ENCODE results near the gene EPN2.

The EPN2 gene

GRCh38 chr17:19380481-19381301 lies 143.5 kb downstream of the EPN2 start:
- H3K4me3 ChIP-seq (ENCODE audit: low read depth, low read length), result no peak overlapping the region
- no peak for DNase-seq (ENCODE audit: low read depth)
- TF ChIP-seq, protein P1, sequence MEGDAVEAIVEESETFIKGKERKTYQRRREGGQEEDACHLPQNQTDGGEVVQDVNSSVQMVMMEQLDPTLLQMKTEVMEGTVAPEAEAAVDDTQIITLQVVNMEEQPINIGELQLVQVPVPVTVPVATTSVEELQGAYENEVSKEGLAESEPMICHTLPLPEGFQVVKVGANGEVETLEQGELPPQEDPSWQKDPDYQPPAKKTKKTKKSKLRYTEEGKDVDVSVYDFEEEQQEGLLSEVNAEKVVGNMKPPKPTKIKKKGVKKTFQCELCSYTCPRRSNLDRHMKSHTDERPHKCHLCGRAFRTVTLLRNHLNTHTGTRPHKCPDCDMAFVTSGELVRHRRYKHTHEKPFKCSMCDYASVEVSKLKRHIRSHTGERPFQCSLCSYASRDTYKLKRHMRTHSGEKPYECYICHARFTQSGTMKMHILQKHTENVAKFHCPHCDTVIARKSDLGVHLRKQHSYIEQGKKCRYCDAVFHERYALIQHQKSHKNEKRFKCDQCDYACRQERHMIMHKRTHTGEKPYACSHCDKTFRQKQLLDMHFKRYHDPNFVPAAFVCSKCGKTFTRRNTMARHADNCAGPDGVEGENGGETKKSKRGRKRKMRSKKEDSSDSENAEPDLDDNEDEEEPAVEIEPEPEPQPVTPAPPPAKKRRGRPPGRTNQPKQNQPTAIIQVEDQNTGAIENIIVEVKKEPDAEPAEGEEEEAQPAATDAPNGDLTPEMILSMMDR (IDR thresholded peaks at IDR 0.05; ENCODE audit: insufficient read depth, low read depth, low read length, missing control alignments), result no peak

- DNase-seq (ENCODE audit: low read depth), result no peak
- TF ChIP-seq, protein P1 (IDR thresholded peaks at IDR 0.05; ENCODE audit: insufficient read depth, low read depth, low read length, missing control alignments), result no peak
- no peak overlapping the region for H3K4me3 ChIP-seq (ENCODE audit: low read depth, low read length)
These were observed 144.2 kb downstream of the EPN2 start for GRCh38 chr17:19381361-19381740.

GRCh38 chr17:19381741-19382444 lies 144.7 kb downstream of the EPN2 start:
- TF ChIP-seq, protein P1 (IDR thresholded peaks at IDR 0.05; ENCODE audit: insufficient read depth, low read depth, low read length, missing control alignments), result no peak
- no peak overlapping the region for H3K4me3 ChIP-seq (ENCODE audit: low read depth, low read length)
- no peak for DNase-seq (ENCODE audit: low read depth)

DNA sequence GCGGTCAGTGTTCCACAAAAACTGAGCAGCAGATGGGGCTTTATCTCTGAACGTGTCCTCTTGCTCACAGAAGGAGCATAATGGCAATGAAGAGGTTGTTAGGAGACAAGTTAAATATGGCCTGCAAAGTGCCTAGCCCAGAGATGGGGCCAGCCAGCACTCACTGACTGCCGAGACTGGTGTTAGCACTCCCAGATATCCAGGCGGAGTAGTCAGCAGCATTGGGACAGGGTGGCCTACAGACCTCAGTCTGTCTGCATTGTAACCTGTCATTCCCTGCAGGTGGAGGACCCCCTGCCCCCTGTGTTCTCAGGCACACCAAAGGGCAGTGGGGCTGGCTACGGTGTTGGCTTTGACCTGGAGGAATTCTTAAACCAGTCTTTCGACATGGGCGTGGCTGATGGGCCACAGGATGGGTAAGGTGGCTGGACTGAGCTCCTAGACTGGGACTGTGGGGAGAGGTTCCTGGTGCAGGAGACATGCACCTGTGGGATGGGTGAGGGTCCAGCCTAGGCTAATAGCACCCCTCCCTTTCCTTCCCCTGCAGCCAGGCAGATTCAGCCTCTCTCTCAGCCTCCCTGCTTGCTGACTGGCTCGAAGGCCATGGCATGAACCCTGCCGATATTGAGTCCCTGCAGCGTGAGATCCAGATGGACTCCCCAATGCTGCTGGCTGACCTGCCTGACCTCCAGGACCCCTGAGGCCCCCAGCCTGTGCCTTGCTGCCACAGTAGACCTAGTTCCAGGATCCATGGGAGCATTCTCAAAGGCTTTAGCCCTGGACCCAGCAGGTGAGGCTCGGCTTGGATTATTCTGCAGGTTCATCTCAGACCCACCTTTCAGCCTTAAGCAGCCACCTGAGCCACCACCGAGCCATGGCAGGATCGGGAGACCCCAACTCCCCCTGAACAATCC lies 145.6 kb downstream of the EPN2 start:
- no peak for DNase-seq (ENCODE audit: low read depth)
- TF ChIP-seq, protein P1 (IDR thresholded peaks at IDR 0.05; ENCODE audit: insufficient read depth, low read depth, low read length, missing control alignments), result no peak
- no peak overlapping the region for H3K4me3 ChIP-seq (ENCODE audit: low read depth, low read length)

DNA sequence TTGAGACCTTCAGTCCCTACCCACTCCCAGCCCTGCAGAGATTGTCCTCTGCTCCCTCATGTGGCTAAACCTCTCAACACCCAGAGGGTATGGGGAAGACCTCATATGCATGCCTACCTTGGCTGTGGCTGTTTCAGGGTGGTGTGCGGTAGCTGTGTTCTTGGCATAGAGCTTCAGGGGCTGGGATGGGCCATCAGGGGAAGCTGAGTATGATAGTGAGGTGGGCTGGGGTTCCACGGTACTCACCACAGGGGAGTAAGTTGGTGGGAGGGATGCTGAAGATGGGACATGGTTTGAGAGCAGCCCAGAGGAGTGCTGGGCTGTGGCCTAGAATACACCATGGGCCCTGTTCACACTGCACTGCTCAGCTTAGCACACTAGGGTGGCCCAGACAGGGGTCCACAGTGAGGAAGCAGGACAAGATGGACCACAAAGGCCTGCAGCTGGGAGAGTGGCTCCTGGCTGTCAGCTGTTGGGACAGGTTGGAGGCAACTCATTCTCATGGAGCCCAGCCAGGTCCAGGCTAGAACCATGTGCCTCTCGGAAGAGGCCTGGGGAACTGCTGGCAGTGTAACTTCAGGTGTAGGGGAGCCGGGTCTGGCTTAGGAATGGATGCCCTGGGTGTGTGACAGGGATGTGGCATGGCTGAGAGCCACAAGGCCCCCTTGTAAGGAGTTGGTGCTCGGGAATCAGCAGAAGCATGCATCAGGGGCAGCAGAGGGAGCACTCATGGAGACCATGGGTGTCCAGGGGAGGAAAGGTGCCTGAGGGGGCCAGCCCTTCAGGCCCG lies 146.7 kb downstream of the EPN2 start:
- DNase-seq (ENCODE audit: low read depth), result no peak

More for the DNA sequence above, 146.7 kb downstream of the EPN2 start:
- TF ChIP-seq, protein P1 (IDR thresholded peaks at IDR 0.05; ENCODE audit: insufficient read depth, low read depth, low read length, missing control alignments), result no peak
- H3K4me3 ChIP-seq (ENCODE audit: low read depth, low read length), result no peak overlapping the region

Data from GM12865 (cell line).